HepG2 (cell line): Measurements from ENCODE around the gene SECTM1. TPM values are rescaled to one million over a fixed set of nuclear protein-coding genes. Genes with fewer than 3 reads are reported as not detected.
A peak's percentile ranks its signal among the peaks of the same experiment; 100 is the strongest.

Experiments used
- FOXA1 ChIP-seq, 2 experiments: fragments of 450-650 bp in 1 of 2; sonication (generic) in 1 of 2; formaldehyde crosslinking in 1 of 2; IDR thresholded peaks; 2 replicates each; pipeline versions ENCODE4 v1.4.0 to v1.6.1; 2016 to 2020; ENCODE audit warnings: missing genetic modification reagents in 1 of 2
- HNRNPLL ChIP-seq: fragments of 200-400 bp; formaldehyde crosslinking; IDR thresholded peaks from 2 replicates; pipeline ENCODE4 v1.6.1; 2017; ENCODE audit warnings: mild to moderate bottlenecking, low read depth, low read length; ENCODE audit not compliant: poor library complexity, severe bottlenecking
- KIAA2018 ChIP-seq: sonication (generic); formaldehyde crosslinking; IDR thresholded peaks from 2 replicates; pipeline ENCODE4 v1.5.0; 2020; ENCODE audit warnings: mild to moderate bottlenecking, missing genetic modification reagents, borderline replicate concordance
- NRL ChIP-seq: sonication (generic); formaldehyde crosslinking; IDR thresholded peaks from 2 replicates; pipeline ENCODE4 v1.5.0; 2020; ENCODE audit warnings: missing genetic modification reagents, mild to moderate bottlenecking, moderate library complexity, borderline replicate concordance
- U2AF1 ChIP-seq: fragments of 200-400 bp; formaldehyde crosslinking; optimal IDR thresholded peaks from 2 replicates; pipeline ENCODE3; 2017; ENCODE audit warnings: mild to moderate bottlenecking, low read depth, low read length
- ZNF687 ChIP-seq: sonication (generic); formaldehyde crosslinking; IDR thresholded peaks from 2 replicates; pipeline ENCODE4 v1.5.1; 2020; ENCODE audit warnings: mild to moderate bottlenecking, missing genetic modification reagents, moderate library complexity
- ZNF788 ChIP-seq: sonication (generic); formaldehyde crosslinking; IDR thresholded peaks from 2 replicates; pipeline ENCODE4 v1.5.0; 2020; ENCODE audit warnings: mild to moderate bottlenecking, missing genetic modification reagents, borderline replicate concordance
- polyA plus RNA-seq, 8 experiments: library from polyadenylated mRNA; depleted of rRNA in 3 of 8; stranded (reverse) in 7 of 8; unstranded in 1 of 8; fragments of >200 nt; fragmentation: Illumina TruSeq in 4 of 8; extraction: Trizol in 4 of 8; gene quantifications; 2 replicates each; pipeline versions ENCODE4 v1.2.1 to v1.2.3, GENCODE V29; 2011 to 2016; ENCODE audit warnings: low read depth in 4 of 8, missing spikeins in 1 of 8, mixed read lengths in 1 of 8; ENCODE audit not compliant: insufficient read depth in 1 of 8
- total RNA-seq, 5 experiments: library from RNA; depleted of rRNA; stranded (reverse); fragments of >200 nt; fragmentation: Illumina TruSeq; extraction: Trizol; gene quantifications; 2 replicates each; pipeline ENCODE4 v1.2.3, GENCODE V29; 2016; ENCODE audit warnings: low read depth in 1 of 5
- TF ChIP-seq, protein P1 (sequence below): sonication (generic); IDR thresholded peaks from 2 replicates; pipeline ENCODE4 v1.6.1; 2016; ENCODE audit warnings: low read depth, borderline replicate concordance
- TF ChIP-seq, protein P2 (sequence below): IDR thresholded peaks from 2 replicates; pipeline ENCODE4 v1.6.1; 2012; ENCODE audit warnings: inconsistent platforms

Gene SECTM1
- total and polyA plus RNA-seq, 2 of the 13 experiments (the other 11 are each of a cell fraction or from before 2014, with no cell fraction given) = 3.5 to 5.3 TPM

DNA sequence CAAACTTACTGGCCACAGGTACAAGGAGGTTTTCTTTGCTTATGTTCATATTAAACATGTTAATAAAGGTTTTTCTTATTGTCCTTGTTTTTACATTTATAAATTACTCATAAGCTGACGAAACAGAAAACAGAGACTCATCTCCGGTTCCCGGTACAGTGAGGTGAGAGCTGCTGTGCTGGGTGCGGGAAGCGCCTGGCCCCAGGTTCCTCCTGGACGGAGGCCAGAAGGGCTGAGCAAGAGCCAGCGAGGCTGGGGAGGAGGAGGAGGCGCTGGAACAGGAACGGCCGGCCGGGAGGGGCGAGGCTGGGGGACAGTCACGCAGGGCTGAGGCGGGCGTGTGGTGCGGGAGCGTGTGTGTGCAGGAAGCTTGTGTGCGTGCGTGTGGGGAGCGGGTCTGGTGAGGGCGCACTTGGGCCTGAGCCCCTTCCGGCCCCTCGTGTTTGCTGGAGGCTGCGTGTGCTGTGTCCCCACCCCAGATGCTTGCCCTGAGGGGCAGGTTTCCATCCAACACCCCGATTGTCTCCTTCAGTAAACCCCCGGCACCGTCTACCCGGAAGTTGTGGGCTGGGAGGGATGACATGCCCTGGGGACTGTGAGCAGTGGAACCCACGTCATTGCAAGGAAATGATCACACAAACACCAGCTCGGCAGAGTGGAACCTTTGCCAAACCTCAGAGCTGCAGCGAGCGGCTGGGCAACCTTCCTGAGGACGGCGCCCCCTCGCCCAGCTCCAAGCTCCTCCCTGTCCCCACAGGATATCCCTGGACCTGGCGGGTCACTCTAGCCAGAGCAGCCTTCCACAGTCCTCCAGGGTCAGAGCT lies 35.6 kb downstream of the SECTM1 start (continued):
- TF ChIP-seq KIAA2018 (CRISPR knock-in tag) (no peak), U2AF1 (peak; percentile 51), FOXA1 (IDR thresholded peaks at IDR 0.05) (no peak), FOXA1 (CRISPR knock-in tag; IDR thresholded peaks at IDR 0.05) (no peak; the same call in 1 of the 2 replicates), ZNF788 (CRISPR knock-in tag) (0 out of 2 replicates have a peak, but pooled peaks have one; percentile 38), NRL (CRISPR knock-in tag) (peak; percentile 30; the same call in 1 of the 2 replicates), ZNF687 (CRISPR knock-in tag) (peak; percentile 92), HNRNPLL (peak; percentile 44)
- TF ChIP-seq, protein P1, sequence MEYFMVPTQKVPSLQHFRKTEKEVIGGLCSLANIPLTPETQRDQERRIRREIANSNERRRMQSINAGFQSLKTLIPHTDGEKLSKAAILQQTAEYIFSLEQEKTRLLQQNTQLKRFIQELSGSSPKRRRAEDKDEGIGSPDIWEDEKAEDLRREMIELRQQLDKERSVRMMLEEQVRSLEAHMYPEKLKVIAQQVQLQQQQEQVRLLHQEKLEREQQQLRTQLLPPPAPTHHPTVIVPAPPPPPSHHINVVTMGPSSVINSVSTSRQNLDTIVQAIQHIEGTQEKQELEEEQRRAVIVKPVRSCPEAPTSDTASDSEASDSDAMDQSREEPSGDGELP = peak; percentile 40; the same call in 1 of the 2 replicates
- TF ChIP-seq, protein P2, sequence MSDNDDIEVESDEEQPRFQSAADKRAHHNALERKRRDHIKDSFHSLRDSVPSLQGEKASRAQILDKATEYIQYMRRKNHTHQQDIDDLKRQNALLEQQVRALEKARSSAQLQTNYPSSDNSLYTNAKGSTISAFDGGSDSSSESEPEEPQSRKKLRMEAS = peak; percentile 76; the same call in 1 of the 2 replicates
